ENCODE results near the gene WDR87.

- no peak for TF ChIP-seq POLR2A (IDR thresholded peaks at IDR 0.05)
- TF ChIP-seq, protein P1, sequence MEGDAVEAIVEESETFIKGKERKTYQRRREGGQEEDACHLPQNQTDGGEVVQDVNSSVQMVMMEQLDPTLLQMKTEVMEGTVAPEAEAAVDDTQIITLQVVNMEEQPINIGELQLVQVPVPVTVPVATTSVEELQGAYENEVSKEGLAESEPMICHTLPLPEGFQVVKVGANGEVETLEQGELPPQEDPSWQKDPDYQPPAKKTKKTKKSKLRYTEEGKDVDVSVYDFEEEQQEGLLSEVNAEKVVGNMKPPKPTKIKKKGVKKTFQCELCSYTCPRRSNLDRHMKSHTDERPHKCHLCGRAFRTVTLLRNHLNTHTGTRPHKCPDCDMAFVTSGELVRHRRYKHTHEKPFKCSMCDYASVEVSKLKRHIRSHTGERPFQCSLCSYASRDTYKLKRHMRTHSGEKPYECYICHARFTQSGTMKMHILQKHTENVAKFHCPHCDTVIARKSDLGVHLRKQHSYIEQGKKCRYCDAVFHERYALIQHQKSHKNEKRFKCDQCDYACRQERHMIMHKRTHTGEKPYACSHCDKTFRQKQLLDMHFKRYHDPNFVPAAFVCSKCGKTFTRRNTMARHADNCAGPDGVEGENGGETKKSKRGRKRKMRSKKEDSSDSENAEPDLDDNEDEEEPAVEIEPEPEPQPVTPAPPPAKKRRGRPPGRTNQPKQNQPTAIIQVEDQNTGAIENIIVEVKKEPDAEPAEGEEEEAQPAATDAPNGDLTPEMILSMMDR (IDR thresholded peaks at IDR 0.05): no peak
Measured at GRCh38 chr19:37948362-37948761, 42.0 kb upstream of the WDR87 start.
